ENCODE data around the gene ARID4B.

DNA sequence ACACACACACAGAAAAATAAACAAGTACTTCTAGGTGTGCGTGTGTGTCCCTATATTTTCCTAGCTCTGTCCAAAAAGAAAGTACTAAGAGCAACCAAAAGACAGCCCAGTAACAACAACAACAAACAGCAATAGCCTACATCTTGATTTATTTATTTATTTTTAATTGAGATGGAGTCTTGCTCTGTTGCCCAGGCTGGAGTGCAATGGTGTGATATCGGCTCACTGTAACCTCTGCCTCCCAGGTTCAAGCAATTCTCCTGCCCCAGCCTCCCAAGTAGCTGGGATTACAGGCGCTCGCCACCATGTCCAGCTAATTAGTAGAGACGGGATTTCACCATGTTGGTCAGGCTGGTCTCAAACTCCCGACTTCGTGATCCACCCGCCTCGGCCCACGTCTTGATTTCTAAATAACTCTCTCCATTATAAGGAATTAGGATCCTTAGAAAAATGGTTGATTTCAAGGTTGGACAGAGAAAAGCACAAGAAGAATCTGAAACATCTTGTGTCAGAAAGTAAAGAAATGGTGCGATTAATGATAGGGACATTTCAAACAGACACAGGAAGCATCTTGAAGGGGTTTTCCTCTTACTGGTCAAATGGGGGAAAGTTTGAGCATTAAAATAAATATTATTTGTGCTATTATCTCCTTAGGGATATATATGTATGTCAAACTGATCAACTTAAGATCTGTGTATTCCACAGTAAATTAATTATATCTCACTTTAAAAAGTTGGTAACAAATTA, 59.4 kb downstream of the ARID4B start:
- no peak for TF ChIP-seq EZH2 (IDR thresholded peaks at IDR 0.05; ENCODE audit: low read length, missing control alignments)
- TF ChIP-seq CTCF (conservative IDR thresholded peaks at IDR 0.05 in 1 of 2, IDR thresholded peaks at IDR 0.05 in 1 of 2; ENCODE audit: low read depth in 1 of 2, low read length in 2 of 2), result no peak
